K562 (cell line): Measurements from ENCODE around the gene GDF2. TPM values are rescaled to one million over a fixed set of nuclear protein-coding genes. Genes with fewer than 3 reads are reported as not detected.

Experiments
- ATAC-seq: fragments of 200-7000 bp; cut with Tn5 transposase; 3 replicates; pipeline ENCODE4 v1.9.1; 2020; ENCODE audit warnings: moderate library complexity
- BruUV-seq: library from RNA; stranded (reverse); fragments of 400-500 nt; replicated peaks from 2 replicates; lab custom pipeline; 2021; lab: Mats Ljungman, UMichigan
- CTCF ChIA-PET: fragments of 300-600 bp; formaldehyde crosslinking; extraction: SDS; loops from one replicate; lab custom pipeline; 2021; ENCODE audit warnings: low intra/inter-chr PET ratio; lab: Yijun Ruan, JAX
- POLR2A ChIA-PET: fragments of 300-600, 350-650 bp; sonication (Branson Sonifier 250); formaldehyde crosslinking; extraction: SDS; loops from one replicate; lab custom pipeline; 2021; ENCODE audit warnings: antibody characterized with exemption, inconsistent platforms; lab: Yijun Ruan, JAX
- DNase-seq, 4 experiments: peaks; one replicate each; pipeline versions ENCODE4 v3.0.0 to v3.0.0-alpha.2; 2011 to 2018; ENCODE audit warnings: low spot score in 3 of 4, mixed read lengths in 3 of 4; ENCODE audit errors: extremely low read depth in 1 of 4
- FAIRE-seq: peaks from 2 replicates; lab custom pipeline; 2011; peaks lifted over from hg19 to GRCh38; lab: Jason Lieb, UNC
- H2AFZ ChIP-seq: 2 replicates; pipeline ENCODE4 v1.6.0; 2011; ENCODE audit warnings: low read depth, low read length, control low read depth, inconsistent platforms
- H3K27ac ChIP-seq: fragments of 200-600 bp; 3 replicates; pipeline ENCODE4 v1.8.0; 2011; ENCODE audit warnings: low read depth, mild to moderate bottlenecking, control low read depth, inconsistent platforms, low read length, moderate library complexity, mixed read lengths; ENCODE audit errors: extremely low read depth
- H3K27me3 ChIP-seq, 2 experiments: fragments of 300-600 bp in 1 of 2; 2 replicates in 1 of 2; 3 replicates in 1 of 2; pipeline versions ENCODE4 v1.6.0 to v1.8.0; 2011; ENCODE audit warnings: inconsistent platforms in 2 of 2, low read length in 2 of 2, mild to moderate bottlenecking in 1 of 2, mixed read lengths in 1 of 2, moderate library complexity in 1 of 2; ENCODE audit not compliant: control insufficient read depth in 2 of 2, insufficient read depth in 2 of 2
- H3K36me3 ChIP-seq: fragments of 300-600 bp; 3 replicates; pipeline ENCODE4 v1.8.0; 2011; ENCODE audit warnings: mild to moderate bottlenecking, low read length, inconsistent platforms; ENCODE audit not compliant: control insufficient read depth, insufficient read depth
- H3K4me1 ChIP-seq, 2 experiments: fragments of 200-600 bp in 1 of 2; replicated peaks in 1 of 2; 2 replicates in 1 of 2; 3 replicates in 1 of 2; pipeline versions ENCODE4 v1.5.1 to v1.8.0; 2011; ENCODE audit warnings: inconsistent platforms in 2 of 2, low read length in 2 of 2, mild to moderate bottlenecking in 1 of 2, mixed read lengths in 1 of 2, moderate library complexity in 1 of 2; ENCODE audit not compliant: control insufficient read depth in 2 of 2, insufficient read depth in 2 of 2
- H3K4me2 ChIP-seq: 2 replicates; pipeline ENCODE4 v1.6.1; 2011; ENCODE audit warnings: low read length, control low read depth, inconsistent platforms, mixed read lengths; ENCODE audit not compliant: insufficient read depth
- H3K4me3 ChIP-seq: fragments of 200-600 bp; sonication (generic), shearing (Covaris generic); 2 replicates; pipeline ENCODE4 v1.5.1; 2016; ENCODE audit warnings: control low read depth, inconsistent platforms
- H3K79me2 ChIP-seq: fragments of 200-600 bp; 3 replicates; pipeline ENCODE4 v1.8.0; 2011; ENCODE audit warnings: low read length, inconsistent platforms; ENCODE audit not compliant: control insufficient read depth, insufficient read depth
- H3K9ac ChIP-seq, 2 experiments: 2 replicates each; pipeline versions ENCODE4 v1.6.0 to v1.6.1; 2011; ENCODE audit warnings: low read depth in 2 of 2, low read length in 2 of 2, control low read depth in 1 of 2, inconsistent platforms in 1 of 2, mild to moderate bottlenecking in 1 of 2, mixed read lengths in 1 of 2; ENCODE audit not compliant: insufficient read depth in 1 of 2
- H3K9me1 ChIP-seq: one replicate; pipeline ENCODE4 v1.6.0; 2011; ENCODE audit warnings: inconsistent platforms, mild to moderate bottlenecking, low read length, moderate library complexity; ENCODE audit not compliant: control insufficient read depth, insufficient read depth
- H3K9me3 ChIP-seq: replicated peaks from 2 replicates; pipeline ENCODE4 v1.5.1; 2011; ENCODE audit warnings: low read depth, low read length, inconsistent platforms; ENCODE audit not compliant: control insufficient read depth, insufficient read depth
- H4K20me1 ChIP-seq: replicated peaks from 2 replicates; pipeline ENCODE4 v1.6.1; 2011; ENCODE audit warnings: low read length, inconsistent platforms, mixed read lengths; ENCODE audit not compliant: control insufficient read depth, insufficient read depth
- SMARCA5 ChIP-seq: fragments of 450-650 bp; IDR thresholded peaks from 2 replicates; pipeline ENCODE4 v1.6.1; 2016
- ZNF311 ChIP-seq: fragments of 250-450 bp; sonication (Bioruptor Pico); IDR thresholded peaks from 2 replicates; pipeline ENCODE4 v1.4.0; 2020; ENCODE audit warnings: mild to moderate bottlenecking, moderate library complexity
- ZNF507 ChIP-seq: conservative IDR thresholded peaks from 2 replicates; pipeline ENCODE4 v1.6.1; 2017; ENCODE audit warnings: missing genetic modification characterization, missing compliant biosample characterization
- ZNF584 ChIP-seq: fragments of 200-800 bp; sonication (Bioruptor generic); IDR thresholded peaks from 2 replicates; pipeline ENCODE4 v1.6.1; 2016; ENCODE audit warnings: low read depth, mild to moderate bottlenecking, missing genetic modification characterization, missing compliant biosample characterization
- WGBS: fragments of 100-300 bp; shearing (Covaris generic); methylation state at CpG from one replicate; pipeline ENCODE4 v1.1.6; 2016; ENCODE audit warnings: low coverage, mixed read lengths; ENCODE audit not compliant: insufficient coverage; ENCODE audit errors: missing lambda C conversion rate; 5-methylcytosine and 5-hydroxymethylcytosine counted together
- in situ Hi-C: fragments of 300-500 bp; cut with MboI; formaldehyde crosslinking; loops from 4 replicates; pipeline ENCODE4 v1.15.0; 2018; ENCODE audit warnings: inconsistent platforms, mixed read lengths
- intact Hi-C: fragments of 100-400 bp; cut with micrococcal nuclease; formaldehyde crosslinking; loops from 2 replicates; pipeline ENCODE4 v1.14.2; 2022
- polyA plus RNA-seq, 8 experiments: library from polyadenylated mRNA; depleted of rRNA in 4 of 8; stranded (reverse) in 5 of 8; unstranded in 3 of 8; fragments of >200 nt; fragmentation: Nextera tagmentation in 2 of 8; fragmentation: Illumina TruSeq in 1 of 8; extraction: Ambion mirVana in 2 of 8; extraction: Trizol in 1 of 8; gene quantifications; 2 replicates each; pipeline versions ENCODE4 v1.2.1 to v1.2.3, GENCODE V29; 2011 to 2014; ENCODE audit warnings: inconsistent platforms in 1 of 8, missing spikeins in 1 of 8
- total RNA-seq, 7 experiments: library from RNA; depleted of rRNA in 6 of 7; stranded (reverse); fragments of >200 nt in 6 of 7; fragmentation: Illumina TruSeq in 2 of 7; extraction: Trizol in 2 of 7; gene quantifications; 2 replicates each; pipeline versions ENCODE4 v1.2.1 to v1.2.3, GENCODE V29; 2011 to 2021; ENCODE audit warnings: low replicate concordance in 1 of 7
- TF ChIP-seq, protein P1 (sequence below): fragments of 200-400 bp; formaldehyde crosslinking; IDR thresholded peaks from 2 replicates; pipeline ENCODE4 v1.6.1; 2017; ENCODE audit warnings: mild to moderate bottlenecking, low read depth, low read length, moderate library complexity

GDF2 gene
- total and polyA plus RNA-seq, 9 of the 15 experiments (the other 6 are each of a cell fraction or from before 2014, with no cell fraction given): 0.08 to 0.58 (median 0.27) TPM; not detected in 2

GRCh38 chr10:47353351-47353750 lies 31.1 kb downstream of the GDF2 start:
- DNase-seq (no peak), ATAC-seq (no peak), FAIRE-seq (no peak)
- Histone ChIP-seq H3K27ac (no peak overlapping the region), H3K4me3 (no peak overlapping the region), H3K79me2 (no peaks in the 10 kb centered on the region), H3K9me3 (no peaks in the 10 kb centered on the region), H3K36me3 (no peaks in the 10 kb centered on the region), H2AFZ (no peak overlapping the region), H3K9me1 (no peaks in the 10 kb centered on the region), H3K27me3 (peaks cover 36 to 76% of the 10 kb centered on the region in 2 experiments), H3K4me2 (no peak overlapping the region), H3K9ac (no peak overlapping the region), H4K20me1 (peaks cover 25% of the 10 kb centered on the region), H3K4me1 (peaks cover 0 to 24% of the 10 kb centered on the region in 2 experiments; a peak in 1 of 5 replicates)
- in situ Hi-C loops: no loop called here
- POLR2A ChIA-PET: no interaction called here
- TF ChIP-seq ZNF507 (tag): no peak
- no peak for TF ChIP-seq SMARCA5
- no peak for TF ChIP-seq ZNF584 (CRISPR knock-in tag)
- no peak for TF ChIP-seq ZNF311 (CRISPR knock-in tag)
- TF ChIP-seq, protein P1, sequence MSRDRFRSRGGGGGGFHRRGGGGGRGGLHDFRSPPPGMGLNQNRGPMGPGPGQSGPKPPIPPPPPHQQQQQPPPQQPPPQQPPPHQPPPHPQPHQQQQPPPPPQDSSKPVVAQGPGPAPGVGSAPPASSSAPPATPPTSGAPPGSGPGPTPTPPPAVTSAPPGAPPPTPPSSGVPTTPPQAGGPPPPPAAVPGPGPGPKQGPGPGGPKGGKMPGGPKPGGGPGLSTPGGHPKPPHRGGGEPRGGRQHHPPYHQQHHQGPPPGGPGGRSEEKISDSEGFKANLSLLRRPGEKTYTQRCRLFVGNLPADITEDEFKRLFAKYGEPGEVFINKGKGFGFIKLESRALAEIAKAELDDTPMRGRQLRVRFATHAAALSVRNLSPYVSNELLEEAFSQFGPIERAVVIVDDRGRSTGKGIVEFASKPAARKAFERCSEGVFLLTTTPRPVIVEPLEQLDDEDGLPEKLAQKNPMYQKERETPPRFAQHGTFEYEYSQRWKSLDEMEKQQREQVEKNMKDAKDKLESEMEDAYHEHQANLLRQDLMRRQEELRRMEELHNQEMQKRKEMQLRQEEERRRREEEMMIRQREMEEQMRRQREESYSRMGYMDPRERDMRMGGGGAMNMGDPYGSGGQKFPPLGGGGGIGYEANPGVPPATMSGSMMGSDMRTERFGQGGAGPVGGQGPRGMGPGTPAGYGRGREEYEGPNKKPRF: no peak
- CTCF ChIA-PET: no interaction called here
- BruUV-seq: no TSS peak
- WGBS: 3% methylated on average over 5 of the region's 6 CpGs
- intact Hi-C loops: no loop called here
